Endothelial cell of umbilical vein (primary cell): ENCODE data around the gene BMPR1A.

Source experiments
- CTCF ChIP-seq, 2 donors: IDR thresholded peaks; 1 replicate in 1 of 2; 2 replicates in 1 of 2; pipeline ENCODE4 v1.5.1; 2011; ENCODE audit warnings: low read length in 2 of 2, mild to moderate bottlenecking in 2 of 2, moderate library complexity in 2 of 2, control low read depth in 1 of 2, inconsistent platforms in 1 of 2, low read depth in 1 of 2; ENCODE audit not compliant: insufficient read depth in 1 of 2; ENCODE audit errors: extremely low read depth in 1 of 2
- EZH2 ChIP-seq: IDR thresholded peaks from 2 replicates; pipeline ENCODE4 v1.6.1; 2012; ENCODE audit warnings: borderline replicate concordance, low read depth, mild to moderate bottlenecking, moderate library complexity, low read length, inconsistent platforms; ENCODE audit not compliant: severe bottlenecking
- FOS ChIP-seq: IDR thresholded peaks from 2 replicates; pipeline ENCODE4 v1.6.1; 2011; ENCODE audit warnings: mild to moderate bottlenecking, low read length, moderate library complexity, borderline replicate concordance; ENCODE audit not compliant: insufficient read depth
- JUN ChIP-seq: IDR thresholded peaks from 2 replicates; pipeline ENCODE4 v1.6.1; 2011; ENCODE audit warnings: borderline replicate concordance, low read depth; ENCODE audit not compliant: insufficient read length, insufficient read depth
- MAX ChIP-seq: IDR thresholded peaks from 2 replicates; pipeline ENCODE4 v1.6.1; 2011; ENCODE audit not compliant: insufficient read depth, insufficient read length
- MYC ChIP-seq: IDR thresholded peaks from one replicate; pipeline ENCODE4 v1.6.1; 2011; ENCODE audit warnings: mild to moderate bottlenecking, low read depth, low read length
- POLR2A ChIP-seq: IDR thresholded peaks from 2 replicates; pipeline ENCODE4 v1.6.1; 2012; ENCODE audit warnings: low read depth, mild to moderate bottlenecking, control low read depth, low read length
- POLR2AphosphoS5 ChIP-seq: IDR thresholded peaks from 2 replicates; pipeline ENCODE4 v1.6.1; 2012; ENCODE audit warnings: low read depth, mild to moderate bottlenecking, control low read depth, low read length, moderate library complexity; ENCODE audit not compliant: insufficient read depth

- no peak for TF ChIP-seq EZH2
- no peak for TF ChIP-seq CTCF (IDR thresholded peaks at IDR 0.05; ENCODE audit: extremely low read depth in 1 of 2, insufficient read depth in 1 of 2, low read depth in 1 of 2, low read length in 2 of 2)
- no peak for TF ChIP-seq POLR2A
- TF ChIP-seq POLR2AphosphoS5 = no peak
- TF ChIP-seq JUN = no peak
- no peak for TF ChIP-seq MAX
- no peak for TF ChIP-seq FOS
- no peak for TF ChIP-seq MYC
Measured at GRCh38 chr10:86940677-86941076, 184.3 kb downstream of the BMPR1A start.
